ENCODE data around the gene GNA15. TPM values are rescaled to one million over a fixed set of nuclear protein-coding genes. Genes with fewer than 3 reads are reported as not detected.

GNA15 gene
- total RNA-seq, 4 donors from 2014 or later, result 1.2 to 7.2 (median 2.9) TPM

DNA sequence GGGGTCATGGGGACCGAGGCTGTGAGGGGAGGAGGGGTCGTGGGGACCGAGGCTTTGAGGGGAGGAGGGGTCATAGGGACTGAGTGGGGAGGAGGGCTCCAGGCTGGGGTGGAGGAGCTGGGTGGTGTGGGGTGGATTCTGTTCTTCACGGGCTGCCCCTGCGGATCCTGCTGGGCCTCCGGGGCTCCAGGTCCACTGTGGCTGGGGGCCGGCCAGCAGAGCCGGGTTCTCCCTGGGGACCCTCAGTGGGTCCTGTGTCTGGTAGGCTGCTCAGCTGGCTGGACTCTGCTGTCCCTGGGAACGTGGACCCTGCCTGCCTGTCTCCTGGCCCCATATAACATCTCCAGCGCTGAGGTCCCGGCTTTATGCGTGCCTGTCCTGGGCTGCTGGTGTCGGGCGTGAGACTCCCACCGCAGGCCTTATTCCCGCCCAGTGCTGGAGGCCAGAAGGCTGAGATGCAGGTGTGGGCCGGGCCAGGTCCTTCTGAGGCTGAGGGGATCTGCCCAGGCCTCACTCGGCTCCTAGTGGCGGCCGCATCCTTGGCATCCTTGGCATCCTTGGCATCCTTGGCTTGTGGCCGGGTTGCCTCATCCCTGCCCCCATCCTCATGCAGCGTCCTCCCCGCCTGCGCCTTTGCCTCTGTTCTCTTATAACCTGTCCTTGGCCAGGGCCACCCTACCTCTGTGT is 19.8 kb upstream of the GNA15 start:
- TF ChIP-seq, protein P1, sequence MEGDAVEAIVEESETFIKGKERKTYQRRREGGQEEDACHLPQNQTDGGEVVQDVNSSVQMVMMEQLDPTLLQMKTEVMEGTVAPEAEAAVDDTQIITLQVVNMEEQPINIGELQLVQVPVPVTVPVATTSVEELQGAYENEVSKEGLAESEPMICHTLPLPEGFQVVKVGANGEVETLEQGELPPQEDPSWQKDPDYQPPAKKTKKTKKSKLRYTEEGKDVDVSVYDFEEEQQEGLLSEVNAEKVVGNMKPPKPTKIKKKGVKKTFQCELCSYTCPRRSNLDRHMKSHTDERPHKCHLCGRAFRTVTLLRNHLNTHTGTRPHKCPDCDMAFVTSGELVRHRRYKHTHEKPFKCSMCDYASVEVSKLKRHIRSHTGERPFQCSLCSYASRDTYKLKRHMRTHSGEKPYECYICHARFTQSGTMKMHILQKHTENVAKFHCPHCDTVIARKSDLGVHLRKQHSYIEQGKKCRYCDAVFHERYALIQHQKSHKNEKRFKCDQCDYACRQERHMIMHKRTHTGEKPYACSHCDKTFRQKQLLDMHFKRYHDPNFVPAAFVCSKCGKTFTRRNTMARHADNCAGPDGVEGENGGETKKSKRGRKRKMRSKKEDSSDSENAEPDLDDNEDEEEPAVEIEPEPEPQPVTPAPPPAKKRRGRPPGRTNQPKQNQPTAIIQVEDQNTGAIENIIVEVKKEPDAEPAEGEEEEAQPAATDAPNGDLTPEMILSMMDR (IDR thresholded peaks at IDR 0.05), result no peak
- no peak for TF ChIP-seq POLR2A (IDR thresholded peaks at IDR 0.05)
- no peaks in the 10 kb centered on the region for H3K36me3 ChIP-seq
- H3K4me1 ChIP-seq, result no peaks in the 10 kb centered on the region
- intact Hi-C loops (cut with DNase I; ENCODE audit: low total_unique reads), result no loop called here
- no peak overlapping the region for H3K4me3 ChIP-seq
- no peak overlapping the region for H3K27ac ChIP-seq
- H3K27me3 ChIP-seq, result no peaks in the 10 kb centered on the region
- DNase-seq, result no peak
- no peaks in the 10 kb centered on the region for H3K9me3 ChIP-seq

DNA sequence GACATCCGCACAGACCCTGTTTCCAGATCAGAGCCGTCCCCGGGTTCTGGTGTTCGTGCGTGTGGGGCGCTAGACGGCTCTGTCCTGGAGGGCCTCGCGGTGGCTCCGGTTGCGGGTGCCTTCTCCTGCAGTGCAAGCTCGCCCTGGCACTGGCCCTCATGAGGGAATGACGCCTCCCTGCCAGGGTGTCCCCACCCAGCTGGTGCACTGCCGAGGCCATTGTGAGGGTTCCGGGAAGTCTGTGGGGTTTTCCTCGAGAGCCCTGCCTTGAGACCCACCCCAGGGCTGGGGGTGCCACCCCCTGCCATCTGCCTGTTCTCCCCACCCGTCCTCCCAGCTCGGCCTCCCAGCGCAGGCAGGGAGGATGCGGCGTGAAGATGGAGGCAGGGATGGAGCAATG is 19.2 kb upstream of the GNA15 start:
- Histone ChIP-seq H3K27ac (no peak overlapping the region), H3K36me3 (no peaks in the 10 kb centered on the region), H3K27me3 (no peaks in the 10 kb centered on the region), H3K4me1 (no peaks in the 10 kb centered on the region), H3K9me3 (no peaks in the 10 kb centered on the region), H3K4me3 (no peak overlapping the region)
- intact Hi-C loops (cut with DNase I; ENCODE audit: low total_unique reads), result no loop called here
- TF ChIP-seq, protein P1 (IDR thresholded peaks at IDR 0.05), result no peak
- TF ChIP-seq POLR2A (IDR thresholded peaks at IDR 0.05), result no peak
- DNase-seq, result no peak

DNA sequence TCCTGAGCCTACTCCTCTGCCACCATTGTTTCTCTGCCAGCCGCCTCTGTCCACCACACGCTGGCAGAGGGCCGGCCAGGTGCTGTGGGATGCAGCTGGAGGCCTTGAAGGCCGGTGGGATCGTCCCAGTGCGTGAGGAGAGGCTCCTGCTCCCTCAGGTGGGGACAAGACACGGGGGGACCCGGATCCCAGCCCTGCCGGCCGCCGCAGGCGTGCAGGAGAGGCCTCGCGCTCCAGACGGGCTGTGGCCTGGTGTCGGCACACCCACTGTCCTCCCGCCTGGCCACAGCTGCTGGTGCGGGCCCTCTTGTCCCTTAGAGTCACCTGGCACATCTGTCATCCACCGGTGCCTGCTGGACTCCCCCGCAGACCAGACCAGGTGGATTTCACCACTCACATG is 18.1 kb upstream of the GNA15 start:
- H3K9me3 ChIP-seq, result no peaks in the 10 kb centered on the region
- no peak overlapping the region for H3K4me3 ChIP-seq
- intact Hi-C loops (cut with DNase I; ENCODE audit: low total_unique reads), result no loop called here
- no peak for DNase-seq
- no peak overlapping the region for H3K27ac ChIP-seq
- H3K27me3 ChIP-seq, result no peaks in the 10 kb centered on the region
- H3K36me3 ChIP-seq, result no peaks in the 10 kb centered on the region
- H3K4me1 ChIP-seq, result no peaks in the 10 kb centered on the region
- TF ChIP-seq POLR2A (IDR thresholded peaks at IDR 0.05), result no peak
- TF ChIP-seq, protein P1 (IDR thresholded peaks at IDR 0.05), result no peak

DNA sequence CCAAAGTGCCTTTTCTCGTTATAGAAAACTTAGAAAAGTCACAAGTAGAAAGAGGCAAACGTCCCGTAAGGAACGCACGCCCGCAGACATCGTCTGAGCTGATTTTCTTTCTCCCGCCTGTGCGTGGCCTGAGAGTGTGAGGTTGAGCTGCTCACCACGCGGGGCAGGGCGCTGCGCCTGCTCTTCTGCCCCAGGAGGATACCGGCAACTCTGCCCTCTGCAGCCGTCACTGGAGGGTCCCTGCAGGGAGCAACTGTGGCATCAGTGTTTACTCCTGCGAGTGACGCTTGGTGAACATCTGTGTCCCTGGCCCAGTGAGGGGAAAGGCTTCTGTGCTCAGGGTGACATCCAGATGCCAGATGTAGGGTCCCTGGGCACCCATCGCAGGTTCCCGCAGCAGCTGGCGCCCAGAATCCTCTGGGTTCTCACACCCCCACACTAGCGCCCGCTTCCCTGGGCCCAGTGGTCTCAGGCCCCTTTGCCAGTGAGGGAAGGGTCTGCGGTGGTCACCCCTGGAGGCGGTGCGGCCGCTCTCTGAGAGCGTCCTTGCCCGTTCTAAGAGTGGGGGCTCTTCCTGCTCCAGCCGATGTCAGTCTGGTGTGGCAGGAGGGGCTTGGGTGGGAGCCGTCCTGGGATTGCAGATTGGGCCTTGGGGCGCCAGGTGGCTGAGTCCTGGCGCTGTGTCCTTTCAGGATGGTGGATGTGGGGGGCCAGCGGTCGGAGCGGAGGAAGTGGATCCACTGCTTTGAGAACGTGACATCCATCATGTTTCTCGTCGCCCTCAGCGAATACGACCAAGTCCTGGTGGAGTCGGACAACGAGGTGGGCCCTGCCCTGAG is 17.4 kb upstream of the GNA15 start:
- Histone ChIP-seq H3K9me3 (no peaks in the 10 kb centered on the region), H3K4me3 (no peak overlapping the region), H3K36me3 (no peaks in the 10 kb centered on the region), H3K4me1 (no peaks in the 10 kb centered on the region), H3K27ac (no peak overlapping the region), H3K27me3 (no peaks in the 10 kb centered on the region)
- TF ChIP-seq, protein P1 (IDR thresholded peaks at IDR 0.05), result no peak
- no peak for TF ChIP-seq POLR2A (IDR thresholded peaks at IDR 0.05)
- no peak for DNase-seq
- intact Hi-C loops (cut with DNase I; ENCODE audit: low total_unique reads), result no loop called here

DNA sequence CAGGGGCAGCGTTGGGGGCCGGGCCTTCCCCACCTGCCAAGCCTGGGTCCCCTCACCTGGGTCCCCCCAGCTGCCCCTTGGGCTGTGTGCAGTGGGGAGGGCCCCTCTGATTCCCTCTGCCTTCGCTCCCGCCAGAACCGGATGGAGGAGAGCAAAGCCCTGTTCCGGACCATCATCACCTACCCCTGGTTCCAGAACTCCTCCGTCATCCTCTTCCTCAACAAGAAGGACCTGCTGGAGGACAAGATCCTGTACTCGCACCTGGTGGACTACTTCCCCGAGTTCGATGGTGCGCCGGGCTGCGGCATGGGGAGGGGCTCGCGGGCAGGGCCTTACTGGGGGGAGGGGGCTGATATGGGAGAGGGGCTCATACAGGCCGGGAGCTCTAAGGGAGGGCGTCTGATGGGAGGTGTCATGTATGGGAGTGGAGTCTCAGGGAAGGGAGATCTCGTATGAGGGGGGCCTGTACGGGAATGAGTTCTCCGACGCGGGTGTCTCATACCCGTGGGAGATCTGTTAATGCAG is 16.7 kb upstream of the GNA15 start:
- H3K4me1 ChIP-seq, result no peaks in the 10 kb centered on the region
- H3K4me3 ChIP-seq, result no peak overlapping the region
- H3K27me3 ChIP-seq, result no peaks in the 10 kb centered on the region
- no peaks in the 10 kb centered on the region for H3K9me3 ChIP-seq
- TF ChIP-seq, protein P1 (IDR thresholded peaks at IDR 0.05), result no peak
- TF ChIP-seq POLR2A (IDR thresholded peaks at IDR 0.05), result no peak
- H3K36me3 ChIP-seq, result no peaks in the 10 kb centered on the region
- intact Hi-C loops (cut with DNase I; ENCODE audit: low total_unique reads), result no loop called here
- no peak for DNase-seq
- H3K27ac ChIP-seq, result no peak overlapping the region
